ENCODE results near the gene FAM120AOS. TPM values are rescaled to one million over a fixed set of nuclear protein-coding genes. Genes with fewer than 3 reads are reported as not detected.
A peak's percentile ranks its signal among the peaks of the same experiment; 100 is the strongest.
"Not testable (repeated sequence)": the region's sequence is repeated elsewhere in the genome, so short reads cannot be mapped to it uniquely, and the experiment has no call there.

FAM120AOS gene
- polyA plus RNA-seq, 6 donors from 2014 or later, result 54.8 to 85.9 (median 68.0) TPM

- Mint-ChIP-seq H3K9me3 (no peaks in the 10 kb centered on the region), H3K27me3 (no peaks in the 10 kb centered on the region), H3K4me3 (peak within 1 kb of the TSS; percentile 89 to 100 (median 97)), H3K36me3 (peaks cover 0 to under 1% of the 10 kb centered on the region in 2 donors), H3K4me1 (peaks cover 22 to 48% (median 45%) of the 10 kb centered on the region in 3 donors), H3K27ac (peak within 1 kb of the TSS; percentile 94 to 99 (median 97))
- DNase-seq, result peak; percentile 72
- ATAC-seq (ENCODE audit: low read depth in 2 of 2), result peak; percentile 72 to 73
These were observed 2.2 kb downstream of the FAM120AOS start, which contains the start of gene FAM120A for GRCh38 chr9:93450945-93451815. FAM120A (plus strand) TSS chr9:93451685; CDS start chr9:93451916, 231 bp downstream.

GRCh38 chr9:93447655-93448054 is 5.7 kb downstream of the FAM120AOS start:
- Mint-ChIP-seq H3K4me3 (peak overlapping the region in 1 of 8 donors; percentile 13), H3K9me3 (no peaks in the 10 kb centered on the region), H3K36me3 (no peaks in the 10 kb centered on the region), H3K27ac (peak overlapping the region in 1 of 6 donors; percentile 32), H3K27me3 (no peaks in the 10 kb centered on the region), H3K4me1 (peaks cover 4 to 22% (median 16%) of the 10 kb centered on the region in 3 donors)
- DNase-seq (no peak), ATAC-seq (ENCODE audit: low read depth in 2 of 2) (no peak)

- DNase-seq (no peak), ATAC-seq (ENCODE audit: low read depth in 2 of 2) (no peak)
- H3K27ac Mint-ChIP-seq, result peak overlapping the region in 4 of 6 donors; percentile 32 to 82 (median 62)
- no peaks in the 10 kb centered on the region for H3K36me3 Mint-ChIP-seq
- H3K4me1 Mint-ChIP-seq, result peaks cover 4 to 20% (median 15%) of the 10 kb centered on the region in 3 donors
- H3K27me3 Mint-ChIP-seq, result no peaks in the 10 kb centered on the region
- H3K9me3 Mint-ChIP-seq, result no peaks in the 10 kb centered on the region
- no peak overlapping the region for H3K4me3 Mint-ChIP-seq
These were observed 7.3 kb downstream of the FAM120AOS start for GRCh38 chr9:93446073-93446472.

GRCh38 chr9:93440896-93441580 is 12.3 kb downstream of the FAM120AOS start:
- no peaks in the 10 kb centered on the region for H3K27me3 Mint-ChIP-seq
- H3K36me3 Mint-ChIP-seq, result no peaks in the 10 kb centered on the region
- no peaks in the 10 kb centered on the region for H3K4me1 Mint-ChIP-seq
- H3K4me3 Mint-ChIP-seq, result no peak overlapping the region
- DNase-seq, result no peak
- no peak overlapping the region for H3K27ac Mint-ChIP-seq
- H3K9me3 Mint-ChIP-seq, result no peaks in the 10 kb centered on the region
- ATAC-seq (ENCODE audit: low read depth in 2 of 2), result no peak

- not testable (repeated sequence) for H3K36me3 Mint-ChIP-seq; H3K4me1 Mint-ChIP-seq; H3K27me3 Mint-ChIP-seq; H3K9me3 Mint-ChIP-seq; DNase-seq; H3K27ac Mint-ChIP-seq; H3K4me3 Mint-ChIP-seq; ATAC-seq (ENCODE audit: low read depth in 2 of 2)
These were observed 14.1 kb downstream of the FAM120AOS start for GRCh38 chr9:93439301-93439700.

- DNase-seq (no peak), ATAC-seq (ENCODE audit: low read depth in 2 of 2) (no peak)
- no peaks in the 10 kb centered on the region for H3K27me3 Mint-ChIP-seq
- H3K36me3 Mint-ChIP-seq, result peaks cover 6 to 7% of the 10 kb centered on the region in 2 donors
- no peaks in the 10 kb centered on the region for H3K9me3 Mint-ChIP-seq
- no peak overlapping the region for H3K27ac Mint-ChIP-seq
- H3K4me3 Mint-ChIP-seq, result no peak overlapping the region
- peaks cover 3 to 4% (median 3%) of the 10 kb centered on the region in 3 donors for H3K4me1 Mint-ChIP-seq
These were observed 15.4 kb downstream of the FAM120AOS start for GRCh38 chr9:93437996-93438395.

GRCh38 chr9:93436655-93437407 is 16.6 kb downstream of the FAM120AOS start:
- Mint-ChIP-seq H3K9me3 (no peaks in the 10 kb centered on the region), H3K4me3 (no peak overlapping the region), H3K27me3 (no peaks in the 10 kb centered on the region), H3K4me1 (peaks cover 5 to 6% (median 6%) of the 10 kb centered on the region in 3 donors), H3K27ac (no peak overlapping the region), H3K36me3 (peaks cover 6 to 7% of the 10 kb centered on the region in 2 donors)
- ATAC-seq (ENCODE audit: low read depth in 2 of 2), result no peak
- DNase-seq, result no peak

GRCh38 chr9:93436218-93436617 is 17.2 kb downstream of the FAM120AOS start:
- peaks cover 6 to 7% (median 6%) of the 10 kb centered on the region in 3 donors for H3K4me1 Mint-ChIP-seq
- ATAC-seq (ENCODE audit: low read depth in 2 of 2), result no peak
- no peak for DNase-seq
- peaks cover 6 to 7% of the 10 kb centered on the region in 2 donors for H3K36me3 Mint-ChIP-seq
- H3K27me3 Mint-ChIP-seq, result no peaks in the 10 kb centered on the region
- no peak overlapping the region for H3K4me3 Mint-ChIP-seq
- H3K9me3 Mint-ChIP-seq, result no peaks in the 10 kb centered on the region
- H3K27ac Mint-ChIP-seq, result no peak overlapping the region

GRCh38 chr9:93435386-93435785 is 18.0 kb downstream of the FAM120AOS start:
- H3K27me3 Mint-ChIP-seq, result no peaks in the 10 kb centered on the region
- no peak for DNase-seq
- peaks cover 6 to 7% of the 10 kb centered on the region in 2 donors for H3K36me3 Mint-ChIP-seq
- H3K4me1 Mint-ChIP-seq, result peaks cover 6 to 7% (median 6%) of the 10 kb centered on the region in 3 donors
- no peak overlapping the region for H3K4me3 Mint-ChIP-seq
- H3K9me3 Mint-ChIP-seq, result no peaks in the 10 kb centered on the region
- H3K27ac Mint-ChIP-seq, result no peak overlapping the region
- ATAC-seq (ENCODE audit: low read depth in 2 of 2), result no peak

GRCh38 chr9:93434056-93434455 is 19.3 kb downstream of the FAM120AOS start:
- ATAC-seq (ENCODE audit: low read depth in 2 of 2), result no peak

GRCh38 chr9:93432964-93433363 is 20.4 kb downstream of the FAM120AOS start:
- Mint-ChIP-seq H3K4me3 (no peak overlapping the region), H3K27me3 (peaks cover 3 to 5% (median 4%) of the 10 kb centered on the region in 3 donors), H3K4me1 (peaks cover 6 to 7% (median 6%) of the 10 kb centered on the region in 3 donors), H3K9me3 (no peaks in the 10 kb centered on the region), H3K36me3 (peaks cover 6 to 7% of the 10 kb centered on the region in 2 donors), H3K27ac (no peak overlapping the region)
- DNase-seq (no peak), ATAC-seq (ENCODE audit: low read depth in 2 of 2) (peak in 1 of 2 donors; percentile 42)

More at GRCh38 chr9:93434056-93434455, 19.3 kb downstream of the FAM120AOS start:
- no peaks in the 10 kb centered on the region for H3K27me3 Mint-ChIP-seq
- no peak for DNase-seq
- H3K4me1 Mint-ChIP-seq, result peaks cover 6 to 7% (median 6%) of the 10 kb centered on the region in 3 donors
- H3K27ac Mint-ChIP-seq, result peak overlapping the region in 1 of 6 donors; percentile 49
- H3K4me3 Mint-ChIP-seq, result no peak overlapping the region
- no peaks in the 10 kb centered on the region for H3K9me3 Mint-ChIP-seq
- H3K36me3 Mint-ChIP-seq, result peaks cover 6 to 7% of the 10 kb centered on the region in 2 donors

- no peak overlapping the region for H3K27ac Mint-ChIP-seq
- no peak overlapping the region for H3K4me3 Mint-ChIP-seq
These were observed 21.8 kb downstream of the FAM120AOS start for GRCh38 chr9:93431539-93432105.

More at GRCh38 chr9:93431539-93432105, 21.8 kb downstream of the FAM120AOS start:
- Mint-ChIP-seq H3K36me3 (peaks cover 6 to 12% of the 10 kb centered on the region in 2 donors), H3K9me3 (peaks cover 0 to 2% (median 0%) of the 10 kb centered on the region in 7 donors), H3K4me1 (peaks cover 6 to 7% (median 6%) of the 10 kb centered on the region in 3 donors), H3K27me3 (peaks cover 11 to 16% (median 12%) of the 10 kb centered on the region in 3 donors)
- ATAC-seq (ENCODE audit: low read depth in 2 of 2) (no peak), DNase-seq (no peak)
